OCI-LY7 (cell line): ENCODE measurements around the gene RNF145. TPM values are rescaled to one million over a fixed set of nuclear protein-coding genes. Genes with fewer than 3 reads are reported as not detected.
"Not testable (repeated sequence)": the region's sequence is repeated elsewhere in the genome, so short reads cannot be mapped to it uniquely, and the experiment has no call there.

ENCODE experiments used
- BruUV-seq: library from RNA; stranded (reverse); fragments of 400-500 nt; replicated peaks from 2 replicates; lab custom pipeline; 2021; lab: Mats Ljungman, UMichigan
- CTCF ChIA-PET: fragments of 300-600 bp; sonication (Branson Sonifier 250); formaldehyde crosslinking; loops from one replicate; lab custom pipeline; 2022; ENCODE audit warnings: antibody characterized with exemption; ENCODE audit not compliant: unreplicated experiment; lab: Charles Lee
- POLR2A ChIA-PET: fragments of 300-600 bp; sonication (Branson Sonifier 250); formaldehyde crosslinking; loops from one replicate; lab custom pipeline; 2022; ENCODE audit warnings: antibody characterized with exemption; lab: Charles Lee
- DNase-seq: peaks from one replicate; pipeline ENCODE4 v3.0.0-alpha.2; 2015; ENCODE audit warnings: low spot score
- H2AFZ ChIP-seq: fragments of 200-600 bp; sonication (generic), shearing (Covaris generic); 2 replicates; pipeline ENCODE4 v1.6.1; 2014; ENCODE audit warnings: mild to moderate bottlenecking, antibody characterized with exemption, low read length, moderate library complexity
- H3K27ac ChIP-seq: fragments of 200-600 bp; sonication (generic); 2 replicates; pipeline ENCODE4 v1.5.1; 2014; ENCODE audit warnings: mixed run types, low read depth, mild to moderate bottlenecking, moderate library complexity, low read length, inconsistent platforms; ENCODE audit not compliant: poor library complexity, severe bottlenecking
- H3K36me3 ChIP-seq: fragments of 200-600 bp; sonication (generic); 2 replicates; pipeline ENCODE4 v1.6.1; 2014; ENCODE audit warnings: mild to moderate bottlenecking, antibody characterized with exemption, low read length, moderate library complexity, mixed read lengths; ENCODE audit not compliant: insufficient read depth
- H3K4me1 ChIP-seq: fragments of 200-600 bp; sonication (generic); 2 replicates; pipeline ENCODE4 v1.5.1; 2014; ENCODE audit warnings: mild to moderate bottlenecking, low read length; ENCODE audit not compliant: insufficient read depth, poor library complexity, severe bottlenecking
- H3K4me2 ChIP-seq: fragments of 200-600 bp; sonication (generic); 2 replicates; pipeline ENCODE4 v1.6.1; 2014; ENCODE audit warnings: mild to moderate bottlenecking, low read length
- H3K4me3 ChIP-seq: fragments of 200-600 bp; sonication (generic); 2 replicates; pipeline ENCODE4 v1.5.1; 2014; ENCODE audit warnings: mild to moderate bottlenecking, low read depth, low read length; ENCODE audit not compliant: poor library complexity, severe bottlenecking
- H3K79me2 ChIP-seq: fragments of 200-600 bp; sonication (generic); 2 replicates; pipeline ENCODE4 v1.6.1; 2016; ENCODE audit warnings: low read depth, mild to moderate bottlenecking, low read length, moderate library complexity, mixed read lengths; ENCODE audit not compliant: insufficient read depth
- H3K9me2 ChIP-seq: fragments of 200-600 bp; sonication (generic); 2 replicates; pipeline ENCODE4 v1.6.1; 2016; ENCODE audit warnings: mild to moderate bottlenecking, low read length, mixed read lengths; ENCODE audit not compliant: insufficient read depth
- H3K9me3 ChIP-seq: fragments of 200-600 bp; sonication (generic); 2 replicates; pipeline ENCODE4 v1.6.1; 2014; ENCODE audit warnings: mild to moderate bottlenecking, mixed run types, low read length, mixed read lengths
- H4K20me1 ChIP-seq: fragments of 200-600 bp; sonication (generic); 2 replicates; pipeline ENCODE4 v1.6.1; 2014; ENCODE audit warnings: mild to moderate bottlenecking, antibody characterized with exemption, low read length, moderate library complexity, mixed read lengths; ENCODE audit not compliant: insufficient read depth
- EZH2phosphoT487 ChIP-seq: fragments of 200-600 bp; sonication (generic); IDR thresholded peaks from 2 replicates; pipeline ENCODE4 v1.6.1; 2018; ENCODE audit warnings: low read depth, borderline replicate concordance, mild to moderate bottlenecking, mixed run types, antibody characterized with exemption, low read length, moderate library complexity, mixed read lengths
- intact Hi-C: fragments of 100-400 bp; cut with micrococcal nuclease; formaldehyde crosslinking; loops from one replicate; pipeline ENCODE4 v1.10.0; 2022; ENCODE audit not compliant: unreplicated experiment
- total RNA-seq, 2 experiments: library from RNA; depleted of rRNA in 1 of 2; stranded (reverse); fragments of >200 nt in 1 of 2; shearing (Covaris generic) in 1 of 2; gene quantifications; 2 replicates each; pipeline ENCODE4 v1.2.3, GENCODE V29; 2014 to 2022
- TF ChIP-seq, protein P1 (sequence below): fragments of 200-600 bp; sonication (generic); conservative IDR thresholded peaks from 2 replicates; pipeline ENCODE4 v1.5.1; 2014; ENCODE audit warnings: mild to moderate bottlenecking, antibody characterized with exemption, low read length, moderate library complexity, mixed read lengths

Gene RNF145
- total RNA-seq, 2 experiments from 2014 or later = 18.6 to 34.9 TPM

DNA sequence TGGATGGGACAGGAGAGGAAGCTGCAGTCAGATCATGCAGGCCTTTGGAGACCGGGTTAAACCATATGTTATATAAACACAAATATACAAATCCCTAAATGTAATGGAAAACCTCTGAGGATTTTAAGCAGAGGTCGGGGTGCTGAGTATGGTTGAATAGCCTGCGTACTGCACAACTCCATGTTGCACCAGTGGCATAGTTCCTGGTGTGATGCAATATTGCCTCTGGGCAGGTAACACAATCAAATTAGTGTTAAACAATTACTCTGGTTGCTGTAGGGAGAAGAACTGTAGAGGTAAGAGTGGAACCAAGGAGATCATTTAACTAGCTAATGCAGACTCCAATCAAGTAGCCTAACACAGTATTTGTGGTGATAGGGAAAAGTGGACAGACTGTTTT is 21.3 kb upstream of the RNF145 start:
- Histone ChIP-seq H3K9me3 (no peaks in the 10 kb centered on the region), H3K4me3 (no peak overlapping the region), H4K20me1 (no peaks in the 10 kb centered on the region), H3K9me2 (no peaks in the 10 kb centered on the region), H3K4me1 (no peaks in the 10 kb centered on the region), H3K79me2 (no peaks in the 10 kb centered on the region), H3K4me2 (no peak overlapping the region), H3K36me3 (no peaks in the 10 kb centered on the region), H3K27ac (no peak overlapping the region), H2AFZ (no peak overlapping the region)
- POLR2A ChIA-PET = interaction anchor here (0.6 to 1.0 kb wide), 4 partner anchors 12 to 727 kb away, joined by 3 to 6 read pairs (median 4); no protein-coding TSS in a partner anchor
- BruUV-seq = no TSS peak
- intact Hi-C loops = no loop called here
- TF ChIP-seq EZH2phosphoT487 = no peak
- TF ChIP-seq, protein P1, sequence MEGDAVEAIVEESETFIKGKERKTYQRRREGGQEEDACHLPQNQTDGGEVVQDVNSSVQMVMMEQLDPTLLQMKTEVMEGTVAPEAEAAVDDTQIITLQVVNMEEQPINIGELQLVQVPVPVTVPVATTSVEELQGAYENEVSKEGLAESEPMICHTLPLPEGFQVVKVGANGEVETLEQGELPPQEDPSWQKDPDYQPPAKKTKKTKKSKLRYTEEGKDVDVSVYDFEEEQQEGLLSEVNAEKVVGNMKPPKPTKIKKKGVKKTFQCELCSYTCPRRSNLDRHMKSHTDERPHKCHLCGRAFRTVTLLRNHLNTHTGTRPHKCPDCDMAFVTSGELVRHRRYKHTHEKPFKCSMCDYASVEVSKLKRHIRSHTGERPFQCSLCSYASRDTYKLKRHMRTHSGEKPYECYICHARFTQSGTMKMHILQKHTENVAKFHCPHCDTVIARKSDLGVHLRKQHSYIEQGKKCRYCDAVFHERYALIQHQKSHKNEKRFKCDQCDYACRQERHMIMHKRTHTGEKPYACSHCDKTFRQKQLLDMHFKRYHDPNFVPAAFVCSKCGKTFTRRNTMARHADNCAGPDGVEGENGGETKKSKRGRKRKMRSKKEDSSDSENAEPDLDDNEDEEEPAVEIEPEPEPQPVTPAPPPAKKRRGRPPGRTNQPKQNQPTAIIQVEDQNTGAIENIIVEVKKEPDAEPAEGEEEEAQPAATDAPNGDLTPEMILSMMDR = no peak
- DNase-seq = no peak
- CTCF ChIA-PET = no interaction called here

DNA sequence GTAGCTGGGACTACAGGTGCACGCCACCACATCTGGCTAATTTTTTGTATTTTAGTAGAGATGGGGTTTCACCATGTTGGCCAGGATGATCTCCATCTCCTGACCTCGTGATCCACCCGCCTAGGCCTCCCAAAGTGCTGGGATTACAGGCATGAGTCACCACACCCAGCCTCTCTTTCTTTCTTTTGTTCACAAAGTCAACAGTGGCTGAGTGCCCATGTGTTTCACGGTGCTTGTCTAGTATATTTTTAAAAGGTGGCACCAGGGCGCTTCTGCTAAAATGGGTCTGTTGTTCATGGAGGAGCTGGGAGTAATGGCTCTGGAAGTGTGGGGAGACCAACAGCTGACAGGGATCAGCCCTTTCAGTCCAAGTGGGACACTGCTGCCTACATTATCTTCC is 18.7 kb upstream of the RNF145 start:
- H3K4me3 ChIP-seq, H3K9me3 ChIP-seq, intact Hi-C loops, H3K36me3 ChIP-seq, BruUV-seq, H3K4me2 ChIP-seq, H3K4me1 ChIP-seq, H3K9me2 ChIP-seq, H4K20me1 ChIP-seq, H2AFZ ChIP-seq, CTCF ChIA-PET, H3K79me2 ChIP-seq, H3K27ac ChIP-seq, DNase-seq: not testable (repeated sequence)
- POLR2A ChIA-PET = interaction anchor here (0.6 to 1.3 kb wide), 2 partner anchors 17 to 77 kb away, joined by 3 to 4 read pairs; no protein-coding TSS in a partner anchor

DNA sequence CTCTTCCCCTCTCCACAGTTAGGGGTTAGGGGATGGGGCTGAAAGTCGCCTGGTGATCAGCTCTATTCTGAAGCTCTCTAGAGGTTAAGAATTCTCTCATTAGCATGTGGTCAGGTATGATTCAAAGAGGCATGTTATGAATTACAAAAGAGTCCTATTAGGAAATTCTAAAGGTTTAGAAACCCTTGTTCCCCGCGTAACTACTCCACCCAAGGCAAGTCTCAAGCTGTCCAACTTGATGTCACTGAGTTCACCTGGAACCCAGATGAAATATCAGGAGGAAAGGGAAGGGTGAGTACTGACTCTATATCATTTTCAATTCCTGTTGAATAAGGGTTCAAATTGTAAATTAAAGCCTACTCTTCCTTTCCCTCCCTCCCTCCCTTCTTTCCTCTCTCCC is 18.1 kb upstream of the RNF145 start:
- ChIA-PET CTCF (no interaction called here), POLR2A (interaction anchor here (0.6 kb wide), 1 partner anchor 77 kb away, joined by 4 read pairs; no protein-coding TSS in a partner anchor)
- H3K4me3 ChIP-seq = no peak overlapping the region
- TF ChIP-seq, protein P1 = no peak
- TF ChIP-seq EZH2phosphoT487 = no peak
- H3K4me1 ChIP-seq = no peaks in the 10 kb centered on the region
- H3K9me2 ChIP-seq = no peaks in the 10 kb centered on the region
- DNase-seq = no peak
- intact Hi-C loops = no loop called here
- H3K4me2 ChIP-seq = no peak overlapping the region
- H4K20me1 ChIP-seq = no peaks in the 10 kb centered on the region
- H3K36me3 ChIP-seq = no peaks in the 10 kb centered on the region
- no peaks in the 10 kb centered on the region for H3K9me3 ChIP-seq
- no peak overlapping the region for H3K27ac ChIP-seq
- no peak overlapping the region for H2AFZ ChIP-seq
- no TSS peak for BruUV-seq
- H3K79me2 ChIP-seq = no peaks in the 10 kb centered on the region
